Kidney (tissue), 14 donors: Measurements from ENCODE around the gene PPME1. TPM values are rescaled to one million over a fixed set of nuclear protein-coding genes. Genes with fewer than 3 reads are reported as not detected.

Source experiments
- DNase-seq, 5 donors: peaks; one replicate each; pipeline ENCODE4 v3.0.0-alpha.2; 2013 to 2020
- FAIRE-seq: peaks from 2 replicates; lab custom pipeline; 2012; peaks lifted over from hg19 to GRCh38; lab: Jason Lieb, UNC
- H3K27ac ChIP-seq, 2 donors: one replicate each; pipeline ENCODE4 v1.7.0; 2013; ENCODE audit warnings: low read depth in 2 of 2, low read length in 2 of 2, inconsistent platforms in 1 of 2
- H3K27me3 ChIP-seq: one replicate; pipeline ENCODE4 v1.7.1; 2013; ENCODE audit warnings: low read length, inconsistent platforms; ENCODE audit not compliant: control insufficient read depth, insufficient read depth
- H3K36me3 ChIP-seq, 3 donors: one replicate each; pipeline versions ENCODE4 v1.7.0 to v1.7.1; 2013; ENCODE audit warnings: low read length in 3 of 3, control low read depth in 1 of 3, inconsistent platforms in 1 of 3; ENCODE audit not compliant: insufficient read depth in 3 of 3, control insufficient read depth in 2 of 3
- H3K4me1 ChIP-seq, 3 donors: one replicate each; pipeline versions ENCODE4 v1.7.0 to v1.7.1; 2013; ENCODE audit warnings: low read length in 3 of 3, inconsistent platforms in 1 of 3, low read depth in 1 of 3; ENCODE audit not compliant: control insufficient read depth in 2 of 3, insufficient read depth in 2 of 3
- H3K4me3 ChIP-seq, 3 donors: one replicate each; pipeline versions ENCODE4 v1.7.0 to v1.8.1; 2013; ENCODE audit warnings: low read length in 3 of 3, control low read depth in 1 of 3, inconsistent platforms in 1 of 3
- H3K9ac ChIP-seq, 3 donors: one replicate each; pipeline versions ENCODE4 v1.7.0 to v1.7.1; 2013; ENCODE audit warnings: low read length in 3 of 3, control low read depth in 1 of 3, inconsistent platforms in 1 of 3
- H3K9me3 ChIP-seq, 3 donors: one replicate each; pipeline versions ENCODE4 v1.7.0 to v1.7.1; 2013; ENCODE audit warnings: low read length in 3 of 3, control low read depth in 1 of 3, inconsistent platforms in 1 of 3; ENCODE audit not compliant: control insufficient read depth in 2 of 3, insufficient read depth in 1 of 3
- intact Hi-C: fragments of 100-400 bp; cut with DNase I; formaldehyde crosslinking; loops from one replicate; pipeline ENCODE4 v1.11.1; 2022
- polyA plus RNA-seq: library from polyadenylated mRNA; stranded (reverse); fragments of 350-450 nt; fragmentation: Illumina TruSeq; extraction: RNeasy Lipid Tissue Mini Kit (QIAGEN cat#74804); gene quantifications from one replicate; pipeline ENCODE4 v1.2.3, GENCODE V29; 2014; ENCODE audit warnings: low read depth, low replicate concordance; ENCODE audit not compliant: insufficient read depth
- total RNA-seq: library from RNA; stranded (reverse); fragmentation: NEBNext Ultra II Directional; extraction: Animal tissue kit (Norgen Biotek cat#: 25700); gene quantifications from one replicate; pipeline ENCODE4 v1.2.1, GENCODE V29; 2021
- TF ChIP-seq, protein P1 (sequence below): IDR thresholded peaks from 3 replicates; pipeline ENCODE4 v1.5.1; 2012; ENCODE audit warnings: mild to moderate bottlenecking, moderate library complexity, borderline replicate concordance; ENCODE audit not compliant: insufficient read depth; ENCODE audit errors: extremely low read depth
- donor health status: control.
- donor health status: control.
- donor health status: control.
- donor health status: control.
- donor health status: control.
- donor health status: DM: yes; HTN: yes; CAD: no.
- donor health status: Normal renal cell carcinoma (clear cell type).

Gene PPME1
- total and polyA plus RNA-seq, 2 donors from 2014 or later, result 34.1 to 40.8 TPM

DNA sequence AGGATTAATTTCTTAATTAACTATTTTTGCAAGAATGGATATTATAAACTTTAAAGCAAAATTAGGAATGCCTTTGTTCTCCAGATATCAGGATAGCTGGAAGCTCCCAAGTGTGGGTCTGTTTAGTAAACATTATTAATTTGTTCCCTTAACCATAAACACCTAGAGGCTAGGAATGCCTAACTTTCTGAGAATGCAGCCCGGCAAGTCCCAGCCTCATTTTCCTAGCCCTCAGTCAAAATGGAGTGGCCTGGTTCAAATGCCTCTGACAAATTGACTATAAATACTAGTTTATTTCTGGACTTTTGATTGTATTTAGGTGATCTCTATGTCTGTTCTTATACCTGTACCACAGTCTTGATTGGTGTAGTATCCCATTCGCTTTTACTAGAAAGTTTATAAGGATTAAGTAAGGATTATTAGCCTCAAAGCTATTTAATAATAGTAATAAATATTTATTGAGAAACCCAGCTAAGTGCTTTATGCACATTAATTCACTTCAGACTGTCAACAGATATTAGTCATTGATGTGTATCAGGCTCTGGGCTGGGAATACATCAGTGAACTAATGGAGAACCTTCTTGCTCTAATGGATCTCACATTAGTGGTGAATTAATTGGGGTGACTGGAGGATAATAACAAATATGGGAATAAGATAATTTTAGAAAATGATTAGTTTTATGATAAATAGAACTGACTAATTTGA lies 25.8 kb downstream of the PPME1 start:
- H3K4me3 ChIP-seq, result no peak overlapping the region
- H3K9ac ChIP-seq, result no peak overlapping the region
- no peak overlapping the region for H3K27ac ChIP-seq
- DNase-seq, result no peak
- no peaks in the 10 kb centered on the region for H3K27me3 ChIP-seq
- intact Hi-C loops, result no loop called here
- no peaks in the 10 kb centered on the region for H3K9me3 ChIP-seq
- no peaks in the 10 kb centered on the region for H3K36me3 ChIP-seq
- no peak for FAIRE-seq
- no peaks in the 10 kb centered on the region for H3K4me1 ChIP-seq
- TF ChIP-seq, protein P1, sequence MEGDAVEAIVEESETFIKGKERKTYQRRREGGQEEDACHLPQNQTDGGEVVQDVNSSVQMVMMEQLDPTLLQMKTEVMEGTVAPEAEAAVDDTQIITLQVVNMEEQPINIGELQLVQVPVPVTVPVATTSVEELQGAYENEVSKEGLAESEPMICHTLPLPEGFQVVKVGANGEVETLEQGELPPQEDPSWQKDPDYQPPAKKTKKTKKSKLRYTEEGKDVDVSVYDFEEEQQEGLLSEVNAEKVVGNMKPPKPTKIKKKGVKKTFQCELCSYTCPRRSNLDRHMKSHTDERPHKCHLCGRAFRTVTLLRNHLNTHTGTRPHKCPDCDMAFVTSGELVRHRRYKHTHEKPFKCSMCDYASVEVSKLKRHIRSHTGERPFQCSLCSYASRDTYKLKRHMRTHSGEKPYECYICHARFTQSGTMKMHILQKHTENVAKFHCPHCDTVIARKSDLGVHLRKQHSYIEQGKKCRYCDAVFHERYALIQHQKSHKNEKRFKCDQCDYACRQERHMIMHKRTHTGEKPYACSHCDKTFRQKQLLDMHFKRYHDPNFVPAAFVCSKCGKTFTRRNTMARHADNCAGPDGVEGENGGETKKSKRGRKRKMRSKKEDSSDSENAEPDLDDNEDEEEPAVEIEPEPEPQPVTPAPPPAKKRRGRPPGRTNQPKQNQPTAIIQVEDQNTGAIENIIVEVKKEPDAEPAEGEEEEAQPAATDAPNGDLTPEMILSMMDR, result no peak

DNA sequence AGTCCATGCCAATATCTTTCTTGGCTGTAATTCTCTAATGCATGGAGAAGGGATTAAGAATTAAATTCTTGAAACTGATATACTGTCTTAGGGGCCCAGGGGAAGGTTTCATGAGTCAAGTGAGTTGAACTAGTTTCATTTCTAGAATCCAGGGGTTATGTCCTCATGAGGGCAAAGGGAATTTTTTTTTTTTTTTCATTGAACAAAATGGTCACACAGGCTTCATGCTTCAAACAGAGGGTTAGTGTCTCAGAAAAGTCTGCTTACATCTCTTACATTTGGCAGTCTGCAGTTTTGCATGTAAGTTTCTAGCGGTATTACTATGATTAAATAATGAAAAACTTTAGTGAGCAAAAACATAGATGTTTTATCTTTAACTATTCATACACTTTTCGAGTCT lies 32.9 kb downstream of the PPME1 start:
- H3K4me3 ChIP-seq, result no peak overlapping the region
- H3K36me3 ChIP-seq, result peaks cover 0 to 16% (median 7%) of the 10 kb centered on the region in 3 donors
- H3K9me3 ChIP-seq, result no peaks in the 10 kb centered on the region
- H3K27ac ChIP-seq, result no peak overlapping the region
- no peaks in the 10 kb centered on the region for H3K4me1 ChIP-seq
- TF ChIP-seq, protein P1, result no peak
- FAIRE-seq (no peak), DNase-seq (no peak)
- no peaks in the 10 kb centered on the region for H3K27me3 ChIP-seq
- H3K9ac ChIP-seq, result no peak overlapping the region
- intact Hi-C loops, result no loop called here

DNA sequence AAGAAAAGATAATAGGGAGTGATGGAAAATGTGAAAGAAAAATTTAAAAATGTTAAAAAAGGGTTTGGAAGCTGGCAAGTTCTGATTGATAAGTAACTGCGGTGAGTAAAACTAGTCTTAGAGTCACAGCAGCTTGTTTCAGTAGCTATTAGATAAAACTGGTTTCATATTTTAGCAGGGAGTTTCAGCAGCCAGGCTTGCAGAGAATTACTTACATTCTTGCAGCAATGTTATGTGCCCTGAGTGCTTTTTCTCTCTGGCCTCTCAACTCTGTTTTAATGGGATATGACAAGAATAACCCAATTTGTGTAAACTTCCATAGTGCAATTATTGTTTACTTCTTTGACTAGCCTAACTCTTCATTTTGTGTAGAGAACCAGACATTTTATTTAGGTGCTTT lies 33.6 kb downstream of the PPME1 start:
- intact Hi-C loops, result no loop called here
- Histone ChIP-seq H3K27me3 (no peaks in the 10 kb centered on the region), H3K4me3 (no peak overlapping the region), H3K4me1 (no peaks in the 10 kb centered on the region), H3K36me3 (peaks cover 0 to 19% (median 7%) of the 10 kb centered on the region in 3 donors), H3K27ac (no peak overlapping the region), H3K9me3 (no peaks in the 10 kb centered on the region), H3K9ac (no peak overlapping the region)
- no peak for DNase-seq
- no peak for FAIRE-seq
- TF ChIP-seq, protein P1, result no peak
